ENCODE measurements around the gene RPS19. TPM values are rescaled to one million over a fixed set of nuclear protein-coding genes. Genes with fewer than 3 reads are reported as not detected.

The RPS19 gene
- total and polyA plus RNA-seq, 10 of the 15 experiments (the other 5 are each of a cell fraction or from before 2014, with no cell fraction given) = 2,615 to 5,578 (median 4,127) TPM

GRCh38 chr19:41848666-41849065 is 11.4 kb upstream of the RPS19 start:
- ChIA-PET SMC1A (ENCODE audit: uncharacterized antibody, unreplicated experiment) (no interaction called here), POLR2A (no interaction called here), CTCF (interaction anchor here (0.9 to 1.6 kb wide), 3 partner anchors 10 to 54 kb away, joined by 3 to 5 read pairs (median 4); no protein-coding TSS in a partner anchor), RAD21 (ENCODE audit: unreplicated experiment) (no interaction called here)
- no TSS peak for BruUV-seq (replicated peaks)
- no peak overlapping the region for H3K4me2 ChIP-seq (ENCODE audit: control insufficient read depth, insufficient read depth)
- no peaks in the 10 kb centered on the region for H4K20me1 ChIP-seq (ENCODE audit: control insufficient read depth, insufficient read depth)
- no peak overlapping the region for H3K27ac ChIP-seq (ENCODE audit: control insufficient read depth, insufficient read depth)
- no peak overlapping the region for H3K9ac ChIP-seq (ENCODE audit: control insufficient read depth, insufficient read depth, low read length)
- no peaks in the 10 kb centered on the region for H3K36me3 ChIP-seq (ENCODE audit: control insufficient read depth in 2 of 2, insufficient read depth in 2 of 2, low read length in 1 of 2)
- no peaks in the 10 kb centered on the region for H3K4me1 ChIP-seq (ENCODE audit: control insufficient read depth, insufficient read depth, low read length)
- ATAC-seq (no peak), FAIRE-seq (no peak), DNase-seq (ENCODE audit: low read depth, low spot score) (no peak)
- peaks cover 1 to 8% of the 10 kb centered on the region in 2 experiments; a peak in 3 of 4 replicates for H3K27me3 ChIP-seq (replicated peaks in 1 of 2; ENCODE audit: control insufficient read depth in 2 of 2, insufficient read depth in 2 of 2, low read length in 1 of 2)
- no peak overlapping the region for H2AFZ ChIP-seq (ENCODE audit: control insufficient read depth, low read depth, low read length)
- H3K4me3 ChIP-seq = no peak overlapping the region
- intact Hi-C loops (cut with micrococcal nuclease; ENCODE audit: unreplicated experiment) = no loop called here
- WGBS (ENCODE audit: insufficient coverage, insufficient replicate concordance, low lambda C conversion rate, missing lambda C conversion rate) = 12% methylated on average over 6 of the region's 6 CpGs
- no peaks in the 10 kb centered on the region for H3K9me3 ChIP-seq (replicated peaks; ENCODE audit: control insufficient read depth, insufficient read depth, low read length)
- in situ Hi-C loops (cut with MboI) = no loop called here
- H3K79me2 ChIP-seq (ENCODE audit: control insufficient read depth, insufficient read depth, low read length) = no peaks in the 10 kb centered on the region
- TF ChIP-seq NFYA (IDR thresholded peaks at IDR 0.05; ENCODE audit: borderline replicate concordance, low read depth, low read length) (no peak), SREBF1 (IDR thresholded peaks at IDR 0.05; ENCODE audit: low read length) (no peak), CUX1 (IDR thresholded peaks at IDR 0.05; ENCODE audit: insufficient replicate concordance, low read depth, low read length) (no peak), CEBPZ (IDR thresholded peaks at IDR 0.05; ENCODE audit: low read depth, low read length) (no peak), ZNF687 (IDR thresholded peaks at IDR 0.05) (no peak), RB1 (IDR thresholded peaks at IDR 0.05; ENCODE audit: borderline replicate concordance) (no peak), KDM1A (IDR thresholded peaks at IDR 0.05; ENCODE audit: borderline replicate concordance) (no peak), BCL11A (IDR thresholded peaks at IDR 0.05; ENCODE audit: low read depth, low read length) (no peak), SMAD5 (IDR thresholded peaks at IDR 0.05; ENCODE audit: low read depth) (no peak), CBFB (IDR thresholded peaks at IDR 0.05; ENCODE audit: low read depth) (no peak), HCFC1 (IDR thresholded peaks at IDR 0.05; ENCODE audit: low read length) (no peak)

Data from GM12878 (cell line).